Transverse colon (tissue), 3 donors: Measurements from ENCODE around the gene KLF11.

Source experiments
- POLR2A ChIP-seq: fragments of 450-650 bp; IDR thresholded peaks from one replicate; pipeline ENCODE4 v1.6.1; 2016; ENCODE audit warnings: antibody characterized with exemption, mild to moderate bottlenecking, moderate library complexity
- TF ChIP-seq, protein P1 (sequence below), 5 experiments: fragments of 200-600 bp in 3 of 5; fragments of 450-650 bp in 2 of 5; sonication (generic) in 3 of 5; IDR thresholded peaks; 1 replicate in 2 of 5; 2 replicates in 3 of 5; pipeline ENCODE4 v1.5.1; 2016 to 2017; ENCODE audit warnings: antibody characterized with exemption in 5 of 5, inconsistent platforms in 3 of 5, mild to moderate bottlenecking in 2 of 5, moderate library complexity in 1 of 5

DNA sequence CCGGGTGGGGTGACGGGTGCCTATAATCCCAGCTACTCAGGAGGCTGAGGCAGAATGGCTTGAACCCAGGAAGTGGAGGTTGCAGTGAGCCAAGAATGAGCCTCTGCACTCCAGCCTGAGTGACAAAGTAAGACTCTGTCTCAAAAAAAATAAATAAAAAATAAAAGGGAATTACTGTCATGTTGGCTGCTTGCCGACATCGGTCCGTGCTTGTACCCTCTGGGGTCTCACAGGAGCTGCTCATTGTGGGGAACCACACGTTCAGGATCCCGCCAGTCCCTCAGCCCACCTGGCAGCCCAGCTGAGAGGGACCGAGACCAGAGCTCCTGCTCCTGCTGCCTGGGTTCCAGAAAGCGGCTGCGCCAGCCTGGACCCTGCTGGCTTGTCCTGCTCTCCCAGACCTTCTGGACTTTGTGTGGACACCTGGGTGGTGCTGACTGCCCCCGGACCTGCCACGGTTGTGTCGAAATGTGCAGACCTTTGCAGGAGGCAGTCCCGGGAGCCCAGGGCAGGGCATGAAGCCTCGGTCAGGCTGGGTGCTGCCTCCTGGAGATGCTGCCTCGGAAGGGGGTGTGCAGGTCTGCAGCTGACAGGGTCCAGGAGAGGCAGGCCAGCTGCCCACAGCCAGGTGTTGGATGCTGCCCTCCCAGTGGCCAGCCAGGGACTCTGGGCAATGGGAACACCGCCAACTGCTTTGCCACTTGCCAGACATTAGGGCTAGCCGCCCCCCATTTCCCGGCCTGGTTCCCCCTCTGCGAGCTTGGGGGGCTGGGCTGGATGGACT lies 16.4 kb downstream of the KLF11 start:
- TF ChIP-seq, protein P1, sequence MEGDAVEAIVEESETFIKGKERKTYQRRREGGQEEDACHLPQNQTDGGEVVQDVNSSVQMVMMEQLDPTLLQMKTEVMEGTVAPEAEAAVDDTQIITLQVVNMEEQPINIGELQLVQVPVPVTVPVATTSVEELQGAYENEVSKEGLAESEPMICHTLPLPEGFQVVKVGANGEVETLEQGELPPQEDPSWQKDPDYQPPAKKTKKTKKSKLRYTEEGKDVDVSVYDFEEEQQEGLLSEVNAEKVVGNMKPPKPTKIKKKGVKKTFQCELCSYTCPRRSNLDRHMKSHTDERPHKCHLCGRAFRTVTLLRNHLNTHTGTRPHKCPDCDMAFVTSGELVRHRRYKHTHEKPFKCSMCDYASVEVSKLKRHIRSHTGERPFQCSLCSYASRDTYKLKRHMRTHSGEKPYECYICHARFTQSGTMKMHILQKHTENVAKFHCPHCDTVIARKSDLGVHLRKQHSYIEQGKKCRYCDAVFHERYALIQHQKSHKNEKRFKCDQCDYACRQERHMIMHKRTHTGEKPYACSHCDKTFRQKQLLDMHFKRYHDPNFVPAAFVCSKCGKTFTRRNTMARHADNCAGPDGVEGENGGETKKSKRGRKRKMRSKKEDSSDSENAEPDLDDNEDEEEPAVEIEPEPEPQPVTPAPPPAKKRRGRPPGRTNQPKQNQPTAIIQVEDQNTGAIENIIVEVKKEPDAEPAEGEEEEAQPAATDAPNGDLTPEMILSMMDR (IDR thresholded peaks at IDR 0.05): no peak
- no peak for TF ChIP-seq POLR2A
